Breast epithelium (tissue), 3 donors: ENCODE data around the gene AHSG.

Source experiments
- CTCF ChIP-seq, 3 donors: fragments of 450-650 bp; IDR thresholded peaks; one replicate each; pipeline ENCODE4 v1.5.1; 2016 to 2017; ENCODE audit warnings: antibody characterized with exemption in 3 of 3, mild to moderate bottlenecking in 3 of 3, moderate library complexity in 3 of 3
- POLR2AphosphoS5 ChIP-seq, 3 donors: sonication (generic); formaldehyde crosslinking; IDR thresholded peaks; one replicate each; pipeline ENCODE4 v1.6.1; 2017; ENCODE audit warnings: antibody characterized with exemption in 3 of 3

GRCh38 chr3:186663361-186664118 is 50.7 kb downstream of the AHSG start:
- TF ChIP-seq CTCF (IDR thresholded peaks at IDR 0.05) (no peak), POLR2AphosphoS5 (IDR thresholded peaks at IDR 0.05) (no peak)
